Uterus (tissue), 2 donors: ENCODE data around the gene TCERG1.

Experiments used
- CTCF ChIP-seq, 4 experiments: fragments of 200-600 bp in 2 of 4; fragments of 450-650 bp in 2 of 4; sonication (generic) in 2 of 4; IDR thresholded peaks; one replicate each; pipeline ENCODE4 v1.5.1; 2016 to 2019; ENCODE audit warnings: antibody characterized with exemption in 4 of 4, mild to moderate bottlenecking in 2 of 4, moderate library complexity in 1 of 4
- POLR2A ChIP-seq, 2 donors: fragments of 450-650 bp; IDR thresholded peaks; one replicate each; pipeline ENCODE4 v1.6.1; 2016; ENCODE audit warnings: antibody characterized with exemption in 2 of 2, mild to moderate bottlenecking in 1 of 2, moderate library complexity in 1 of 2

- TF ChIP-seq CTCF (IDR thresholded peaks at IDR 0.05) (no peak), POLR2A (IDR thresholded peaks at IDR 0.05) (no peak)
These were observed 106.3 kb downstream of the TCERG1 start for GRCh38 chr5:146553446-146553845.
